ENCODE results near the gene DHX16.

DHX16 gene

DNA sequence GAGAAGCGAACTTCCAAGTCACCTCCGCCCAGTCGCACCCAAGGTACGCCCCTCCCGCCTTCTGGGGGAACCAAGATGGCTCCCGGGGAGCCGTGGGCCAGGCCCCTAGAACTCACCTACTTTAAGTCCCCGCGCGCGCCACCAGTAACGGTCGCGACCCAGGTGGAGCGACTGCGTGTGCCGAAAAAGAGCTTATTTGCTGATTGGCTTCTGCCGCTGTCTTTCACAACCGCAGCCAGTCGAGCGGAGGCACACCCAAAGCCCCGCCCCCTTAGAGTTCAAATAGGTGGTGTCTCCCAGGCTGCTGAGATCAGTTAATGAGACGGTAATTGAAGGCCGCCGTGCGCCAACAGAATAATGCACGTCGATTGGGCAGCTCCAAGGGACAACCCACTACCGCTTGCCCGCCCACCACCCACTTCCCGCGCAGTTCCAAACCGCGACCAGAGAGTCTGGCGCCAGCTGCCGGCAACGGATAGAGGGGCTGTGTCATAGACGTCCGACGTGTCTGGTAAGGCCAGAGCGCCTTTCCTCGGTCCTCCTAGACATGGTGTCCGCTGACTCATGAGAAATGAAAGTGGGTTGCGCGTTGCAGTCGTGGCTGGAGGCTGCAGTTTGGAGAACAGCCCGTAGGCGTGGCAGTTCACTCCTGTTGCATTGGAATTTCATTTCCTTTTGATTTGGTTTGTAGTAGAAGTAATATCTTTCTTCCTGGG is 44.5 kb upstream of the DHX16 start, which contains the start of gene MDC1:
Gene MDC1, minus strand, starts transcription at position 153 of the 716 bp plus-strand sequence. CDS start 2,106 bp downstream, outside the sequence.
- Histone ChIP-seq H4K20me1 (ENCODE audit: low read depth, low read length) (peaks cover 4% of the 10 kb centered on the region; the same call in 1 of the 2 replicates), H3K9me3 (ENCODE audit: insufficient read depth, low read length) (no peaks in the 10 kb centered on the region), H3K9ac (ENCODE audit: low read length) (peak within 1 kb of the TSS; percentile 62), H2AFZ (ENCODE audit: low read depth, low read length, severe bottlenecking) (peak within 1 kb of the TSS; percentile 3), H3K79me2 (ENCODE audit: insufficient read depth, low read length) (peaks cover 30% of the 10 kb centered on the region), H3K9me2 (replicated peaks; ENCODE audit: insufficient read depth, low read length) (no peaks in the 10 kb centered on the region), H3F3A (ENCODE audit: insufficient read depth) (peaks cover 61% of the 10 kb centered on the region), H3K27me3 (ENCODE audit: low read length) (no peaks in the 10 kb centered on the region), H3K36me3 (ENCODE audit: low read length) (peaks cover 18% of the 10 kb centered on the region), H3K4me2 (ENCODE audit: low read depth, low read length, poor library complexity, severe bottlenecking) (peak within 1 kb of the TSS; percentile 81), H3K4me3 (ENCODE audit: insufficient read depth, low read length, poor library complexity, severe bottlenecking) (peak within 1 kb of the TSS; percentile 66), H3K27ac (ENCODE audit: low read depth, low read length) (peak within 1 kb of the TSS; percentile 85)
- TF ChIP-seq EZH2phosphoT487 (conservative IDR thresholded peaks at IDR 0.05; ENCODE audit: low read length): no peak

DNA sequence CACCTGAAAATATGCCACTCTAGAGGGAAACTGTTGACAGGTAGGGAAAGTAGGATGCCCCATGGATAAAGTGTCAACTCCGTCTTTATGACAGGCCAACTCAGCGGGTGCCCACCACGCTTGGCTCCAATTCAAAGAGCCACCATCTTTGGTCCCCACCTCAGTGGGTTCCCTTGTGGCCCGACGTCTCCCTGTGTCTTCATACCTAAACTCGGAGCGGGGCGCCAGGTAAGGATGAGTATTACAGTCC is 44.0 kb upstream of the DHX16 start:
- Histone ChIP-seq H2AFZ (ENCODE audit: low read depth, low read length, severe bottlenecking) (peak overlapping the region; percentile 3), H4K20me1 (ENCODE audit: low read depth, low read length) (peaks cover 3% of the 10 kb centered on the region; the same call in 1 of the 2 replicates), H3K4me3 (ENCODE audit: insufficient read depth, low read length, poor library complexity, severe bottlenecking) (peak overlapping the region; percentile 52), H3F3A (ENCODE audit: insufficient read depth) (peaks cover 56% of the 10 kb centered on the region), H3K9me2 (replicated peaks; ENCODE audit: insufficient read depth, low read length) (no peaks in the 10 kb centered on the region), H3K27ac (ENCODE audit: low read depth, low read length) (peak overlapping the region; percentile 83), H3K79me2 (ENCODE audit: insufficient read depth, low read length) (peaks cover 25% of the 10 kb centered on the region), H3K9me3 (ENCODE audit: insufficient read depth, low read length) (no peaks in the 10 kb centered on the region), H3K36me3 (ENCODE audit: low read length) (peaks cover 14% of the 10 kb centered on the region), H3K4me2 (ENCODE audit: low read depth, low read length, poor library complexity, severe bottlenecking) (peak overlapping the region; percentile 81), H3K27me3 (ENCODE audit: low read length) (no peaks in the 10 kb centered on the region), H3K9ac (ENCODE audit: low read length) (peak overlapping the region; percentile 57)
- TF ChIP-seq, protein P1, sequence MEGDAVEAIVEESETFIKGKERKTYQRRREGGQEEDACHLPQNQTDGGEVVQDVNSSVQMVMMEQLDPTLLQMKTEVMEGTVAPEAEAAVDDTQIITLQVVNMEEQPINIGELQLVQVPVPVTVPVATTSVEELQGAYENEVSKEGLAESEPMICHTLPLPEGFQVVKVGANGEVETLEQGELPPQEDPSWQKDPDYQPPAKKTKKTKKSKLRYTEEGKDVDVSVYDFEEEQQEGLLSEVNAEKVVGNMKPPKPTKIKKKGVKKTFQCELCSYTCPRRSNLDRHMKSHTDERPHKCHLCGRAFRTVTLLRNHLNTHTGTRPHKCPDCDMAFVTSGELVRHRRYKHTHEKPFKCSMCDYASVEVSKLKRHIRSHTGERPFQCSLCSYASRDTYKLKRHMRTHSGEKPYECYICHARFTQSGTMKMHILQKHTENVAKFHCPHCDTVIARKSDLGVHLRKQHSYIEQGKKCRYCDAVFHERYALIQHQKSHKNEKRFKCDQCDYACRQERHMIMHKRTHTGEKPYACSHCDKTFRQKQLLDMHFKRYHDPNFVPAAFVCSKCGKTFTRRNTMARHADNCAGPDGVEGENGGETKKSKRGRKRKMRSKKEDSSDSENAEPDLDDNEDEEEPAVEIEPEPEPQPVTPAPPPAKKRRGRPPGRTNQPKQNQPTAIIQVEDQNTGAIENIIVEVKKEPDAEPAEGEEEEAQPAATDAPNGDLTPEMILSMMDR (IDR thresholded peaks at IDR 0.05; ENCODE audit: insufficient read depth, low read length, poor library complexity, severe bottlenecking): no peak
- TF ChIP-seq EZH2phosphoT487 (conservative IDR thresholded peaks at IDR 0.05; ENCODE audit: low read length): no peak

DNA sequence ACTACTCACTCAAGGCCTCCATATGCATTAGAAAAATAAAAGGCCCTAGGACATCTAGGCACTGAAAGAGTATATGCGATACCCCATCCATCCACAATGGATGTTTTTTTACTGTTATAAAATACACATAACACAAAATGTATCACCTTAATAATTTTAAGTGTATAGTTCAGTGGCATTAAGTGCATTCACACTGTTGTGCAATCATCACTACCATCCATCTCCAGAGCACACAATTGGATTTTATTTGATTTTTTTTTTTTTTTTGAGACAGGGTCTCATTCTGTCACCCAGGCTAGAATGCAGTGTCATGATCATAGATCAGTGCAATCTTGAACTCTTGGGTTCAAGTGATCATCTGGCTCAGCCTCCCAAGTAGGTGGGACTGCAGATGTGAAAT is 41.5 kb upstream of the DHX16 start:
- Histone ChIP-seq H3K36me3 (ENCODE audit: low read length) (peaks cover 6% of the 10 kb centered on the region; the same call in 1 of the 2 replicates), H3K4me2 (ENCODE audit: low read depth, low read length, poor library complexity, severe bottlenecking) (no peak overlapping the region), H3K79me2 (ENCODE audit: insufficient read depth, low read length) (0 out of 2 replicates have a peak, but pooled peaks cover 2% of the 10 kb centered on the region)

More for the DNA sequence above, 41.5 kb upstream of the DHX16 start:
- TF ChIP-seq EZH2phosphoT487 (conservative IDR thresholded peaks at IDR 0.05; ENCODE audit: low read length): no peak
- TF ChIP-seq, protein P1 (IDR thresholded peaks at IDR 0.05; ENCODE audit: insufficient read depth, low read length, poor library complexity, severe bottlenecking): no peak
- Histone ChIP-seq H2AFZ (ENCODE audit: low read depth, low read length, severe bottlenecking) (no peak overlapping the region), H3K4me3 (ENCODE audit: insufficient read depth, low read length, poor library complexity, severe bottlenecking) (no peak overlapping the region), H3K27me3 (ENCODE audit: low read length) (no peaks in the 10 kb centered on the region), H3K27ac (ENCODE audit: low read depth, low read length) (no peak overlapping the region), H3K9ac (ENCODE audit: low read length) (no peak overlapping the region; the same call in 1 of the 2 replicates), H3K9me2 (replicated peaks; ENCODE audit: insufficient read depth, low read length) (no peaks in the 10 kb centered on the region), H3K9me3 (ENCODE audit: insufficient read depth, low read length) (no peaks in the 10 kb centered on the region), H3F3A (ENCODE audit: insufficient read depth) (peaks cover 35% of the 10 kb centered on the region), H4K20me1 (ENCODE audit: low read depth, low read length) (no peaks in the 10 kb centered on the region)
